ENCODE results near the gene CEP83. TPM values are rescaled to one million over a fixed set of nuclear protein-coding genes. Genes with fewer than 3 reads are reported as not detected.

The CEP83 gene
- polyA plus RNA-seq, 1 of the 3 experiments (the other 2 are of a cell fraction) = 2.5 TPM

Other genes with a start within 250 kb of the CEP83 start
- gene TMCC3, start 190.7 kb upstream of the CEP83 start, polyA plus RNA-seq (2012; rRNA removed) = 0.42 and 0.53 TPM in 2 replicates

Data from SK-N-SH (cell line).